Measurements from ENCODE around the gene ANO10.

The ANO10 gene

DNA sequence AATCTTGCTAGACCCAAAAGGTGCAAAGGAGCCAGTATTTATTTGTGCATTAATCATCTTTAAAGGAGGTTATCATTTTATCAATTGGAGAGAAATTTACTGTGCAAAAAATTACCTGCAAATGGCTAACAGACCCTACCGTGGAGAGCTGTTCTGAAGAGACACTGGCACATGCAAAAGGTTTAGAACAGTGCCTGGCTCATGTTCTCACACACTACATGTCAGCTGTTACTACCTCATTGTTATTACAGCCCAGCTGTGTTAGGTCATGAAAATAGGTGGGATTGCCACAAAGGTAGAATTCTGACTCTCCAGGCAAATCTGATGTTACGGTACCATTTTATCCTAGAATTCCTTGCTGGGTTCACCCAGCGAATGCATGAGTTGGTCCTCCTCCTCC lies 198.2 kb downstream of the ANO10 start:
- in situ Hi-C loops (cut with MboI; ENCODE audit: low sequenced_read_pairs), result no loop called here

DNA sequence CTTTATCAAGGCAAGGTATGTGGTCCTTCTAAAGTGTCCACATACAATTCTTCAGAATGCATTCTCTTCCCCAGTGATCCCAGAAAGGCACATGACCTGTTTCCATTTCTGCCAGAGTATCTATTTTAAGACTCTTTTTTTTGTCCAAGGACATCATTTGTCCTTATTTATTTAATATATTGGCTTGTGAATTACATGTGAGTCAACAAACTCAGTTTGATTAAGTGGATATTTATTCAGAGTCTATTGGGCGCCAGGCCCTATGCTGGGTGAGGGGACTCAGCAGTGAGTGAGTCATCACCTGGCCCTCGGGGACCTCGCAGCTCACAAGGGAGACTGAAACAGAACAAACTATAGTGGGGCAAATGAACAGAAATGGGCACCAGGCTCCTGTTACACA lies 198.7 kb downstream of the ANO10 start:
- in situ Hi-C loops (cut with MboI; ENCODE audit: low sequenced_read_pairs), result no loop called here

DNA sequence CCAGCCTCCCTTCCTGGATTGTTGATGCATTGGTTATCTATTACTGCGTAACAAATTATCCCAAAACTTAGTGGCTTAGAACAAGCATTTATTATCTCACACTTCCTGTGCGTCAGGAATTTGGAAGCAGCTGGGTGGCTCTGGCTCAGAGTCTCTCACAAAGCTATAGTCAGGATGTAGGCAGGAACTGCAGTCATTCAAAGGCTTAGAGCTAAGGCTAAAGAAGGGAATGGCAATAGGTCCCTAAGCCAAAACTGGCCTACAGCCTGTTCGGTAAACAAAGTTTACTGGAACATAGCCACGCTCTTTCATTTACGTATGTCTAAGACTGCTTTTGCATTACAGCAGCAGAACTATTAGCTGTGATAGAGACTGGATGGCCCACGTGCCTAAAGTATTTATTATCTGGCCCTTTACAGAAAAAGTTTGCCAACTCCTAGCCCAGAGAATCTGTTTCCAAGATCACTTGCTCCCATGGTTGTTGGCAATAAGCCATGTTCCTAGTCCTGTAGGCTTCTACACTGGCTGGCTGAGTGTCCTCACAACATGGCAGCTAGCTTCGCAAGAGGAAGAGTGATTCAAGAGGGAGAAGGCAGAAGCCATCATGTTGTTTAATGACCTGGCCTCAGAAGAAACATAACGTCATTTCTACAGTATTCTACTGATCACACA lies 203.1 kb downstream of the ANO10 start:
- in situ Hi-C loops (cut with MboI; ENCODE audit: low sequenced_read_pairs), result no loop called here

DNA sequence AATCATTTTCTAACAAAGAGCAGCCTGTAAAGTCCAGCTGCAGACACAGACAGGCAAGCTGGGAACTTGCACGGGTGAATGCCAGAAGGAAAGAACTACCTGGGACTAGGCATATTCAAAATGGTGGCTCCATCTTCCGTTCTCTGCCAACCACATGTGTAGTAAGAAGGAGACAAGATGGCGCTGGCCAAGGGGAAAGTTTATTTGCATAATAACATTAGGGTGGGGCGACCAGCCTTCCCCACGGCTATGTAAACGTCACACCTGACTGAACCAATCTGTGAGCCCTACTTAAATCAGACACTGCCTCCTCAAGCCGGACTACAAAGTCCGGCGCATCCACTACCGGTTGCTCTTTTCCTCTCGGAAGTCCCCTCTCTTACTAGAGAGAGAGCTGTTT lies 204.7 kb downstream of the ANO10 start:
- in situ Hi-C loops (cut with MboI; ENCODE audit: low sequenced_read_pairs), result no loop called here

DNA sequence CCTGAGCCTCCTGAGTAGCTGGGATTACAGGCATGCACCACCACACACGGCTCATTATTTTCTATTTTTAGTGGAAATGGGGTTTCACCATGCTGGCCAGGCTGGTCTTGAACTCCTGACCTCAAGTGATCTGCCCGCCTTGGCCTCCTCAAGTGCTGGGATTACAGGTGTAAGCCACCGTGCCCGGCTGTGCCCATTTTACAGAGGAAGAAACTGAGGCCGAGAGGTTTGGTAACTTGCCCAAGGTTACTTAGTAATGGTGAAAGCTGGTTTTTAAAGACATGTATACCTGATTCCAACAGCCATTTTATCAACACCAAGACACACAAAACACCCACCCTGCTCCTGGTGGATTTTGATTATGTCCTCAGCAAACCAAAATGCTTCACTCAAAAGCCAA lies 206.7 kb downstream of the ANO10 start:
- in situ Hi-C loops (cut with MboI; ENCODE audit: low sequenced_read_pairs), result no loop called here

DNA sequence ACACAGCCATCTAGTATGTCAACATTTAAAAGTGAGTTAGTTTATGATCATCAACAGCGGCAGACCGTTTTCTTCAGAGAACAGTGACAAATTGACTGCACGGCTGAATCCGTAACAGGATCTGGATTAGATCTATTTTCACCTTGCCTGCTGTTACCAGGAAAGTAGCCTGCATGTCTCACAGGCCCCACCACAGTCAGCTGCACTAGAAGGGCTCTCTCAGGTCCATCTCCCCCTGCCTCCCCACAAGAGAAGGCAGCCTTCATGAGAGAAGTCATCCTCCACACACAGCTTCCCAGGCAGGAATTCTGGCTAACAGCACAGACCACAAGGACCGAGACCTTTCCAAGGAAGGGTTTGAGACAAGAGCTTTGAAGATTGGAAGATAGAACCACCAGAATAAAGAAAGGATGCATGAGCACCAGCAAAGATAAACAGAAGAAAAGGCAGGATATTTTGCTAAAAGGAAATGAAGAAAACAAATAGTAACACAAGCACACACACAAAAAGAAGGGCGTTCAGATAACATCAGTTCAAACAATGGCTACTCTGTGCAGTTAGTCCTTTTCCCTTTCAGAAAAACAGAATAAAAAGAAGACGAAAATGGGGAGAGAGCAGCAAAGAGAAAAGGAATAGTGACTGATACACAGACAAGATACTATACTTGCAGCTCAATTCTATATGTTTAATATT lies 208.0 kb downstream of the ANO10 start:
- in situ Hi-C loops (cut with MboI; ENCODE audit: low sequenced_read_pairs), result no loop called here

DNA sequence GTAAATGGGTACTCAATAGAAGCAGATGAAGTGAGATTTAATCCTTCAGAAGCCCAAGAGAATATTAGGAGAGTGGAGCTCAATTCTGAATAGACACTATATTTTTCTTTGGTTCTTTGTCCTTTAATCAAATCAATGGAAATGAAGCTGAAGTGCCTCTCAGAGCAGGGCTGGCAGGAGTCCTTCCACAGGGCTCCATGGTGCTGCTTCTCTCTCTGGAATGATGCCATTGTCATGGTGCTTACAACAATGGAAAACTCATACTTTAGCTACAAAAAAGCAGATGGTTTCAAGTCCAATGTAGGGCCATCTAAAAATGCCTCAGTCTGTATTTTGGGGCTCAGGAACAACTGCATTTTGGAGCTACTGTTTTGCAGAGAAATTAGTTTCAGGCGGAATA lies 210.4 kb downstream of the ANO10 start:
- in situ Hi-C loops (cut with MboI; ENCODE audit: low sequenced_read_pairs), result no loop called here

DNA sequence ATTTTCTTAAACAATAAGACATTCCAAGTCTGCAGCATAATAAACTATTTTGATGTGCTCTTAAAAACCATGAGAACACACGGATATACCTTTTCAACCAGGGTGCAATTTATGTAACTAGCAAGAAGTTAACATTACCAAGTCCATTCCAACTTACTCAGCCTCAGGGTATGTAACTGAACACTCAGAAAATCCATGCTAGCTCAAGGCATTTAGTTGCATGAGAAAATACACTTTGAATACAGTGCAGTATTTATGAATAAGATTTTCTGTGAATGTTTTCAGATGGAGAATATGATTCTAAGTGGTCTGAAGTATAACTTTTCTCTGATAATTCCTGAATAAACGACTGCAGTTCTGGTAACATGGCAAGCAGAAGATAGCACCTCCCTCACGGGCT lies 211.2 kb downstream of the ANO10 start:
- in situ Hi-C loops (cut with MboI; ENCODE audit: low sequenced_read_pairs), result no loop called here

DNA sequence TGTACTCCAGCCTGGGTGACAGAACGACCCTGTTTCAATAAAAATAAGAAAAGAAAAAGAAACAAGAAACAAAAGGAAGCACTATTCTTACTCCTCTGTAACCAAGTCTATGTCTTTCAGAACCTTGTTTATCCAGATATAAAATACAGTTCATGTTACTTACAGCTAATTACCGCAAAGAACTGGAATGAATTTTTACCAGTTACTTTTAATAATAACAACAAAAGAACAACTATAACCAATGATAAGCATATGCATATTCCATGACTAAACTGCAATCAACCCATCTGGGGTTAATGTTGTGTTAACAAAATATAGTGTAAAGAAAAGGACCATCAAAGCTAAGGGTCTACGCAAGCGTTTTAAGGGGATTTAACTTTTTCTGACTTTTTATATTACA lies 212.3 kb downstream of the ANO10 start:
- in situ Hi-C loops (cut with MboI; ENCODE audit: low sequenced_read_pairs), result no loop called here

DNA sequence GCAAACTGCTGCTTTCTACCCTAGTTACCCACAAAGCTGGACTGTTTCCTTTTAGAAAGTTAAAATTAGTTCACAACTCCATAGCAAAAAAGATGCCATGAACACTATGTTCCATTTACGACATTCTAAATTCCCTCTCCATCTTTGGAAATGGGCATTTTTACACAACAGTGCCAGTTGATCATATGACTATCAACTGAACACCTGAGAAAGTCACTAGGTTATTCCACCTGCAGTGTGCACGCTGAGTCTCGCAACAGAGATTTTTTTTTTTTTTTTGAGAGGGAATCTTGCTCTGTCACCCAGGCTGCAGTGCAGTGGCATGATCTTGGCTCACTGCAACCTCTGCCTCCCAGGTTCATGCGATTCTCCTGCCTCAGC lies 215.2 kb downstream of the ANO10 start:
- in situ Hi-C loops (cut with MboI; ENCODE audit: low sequenced_read_pairs), result no loop called here

DNA sequence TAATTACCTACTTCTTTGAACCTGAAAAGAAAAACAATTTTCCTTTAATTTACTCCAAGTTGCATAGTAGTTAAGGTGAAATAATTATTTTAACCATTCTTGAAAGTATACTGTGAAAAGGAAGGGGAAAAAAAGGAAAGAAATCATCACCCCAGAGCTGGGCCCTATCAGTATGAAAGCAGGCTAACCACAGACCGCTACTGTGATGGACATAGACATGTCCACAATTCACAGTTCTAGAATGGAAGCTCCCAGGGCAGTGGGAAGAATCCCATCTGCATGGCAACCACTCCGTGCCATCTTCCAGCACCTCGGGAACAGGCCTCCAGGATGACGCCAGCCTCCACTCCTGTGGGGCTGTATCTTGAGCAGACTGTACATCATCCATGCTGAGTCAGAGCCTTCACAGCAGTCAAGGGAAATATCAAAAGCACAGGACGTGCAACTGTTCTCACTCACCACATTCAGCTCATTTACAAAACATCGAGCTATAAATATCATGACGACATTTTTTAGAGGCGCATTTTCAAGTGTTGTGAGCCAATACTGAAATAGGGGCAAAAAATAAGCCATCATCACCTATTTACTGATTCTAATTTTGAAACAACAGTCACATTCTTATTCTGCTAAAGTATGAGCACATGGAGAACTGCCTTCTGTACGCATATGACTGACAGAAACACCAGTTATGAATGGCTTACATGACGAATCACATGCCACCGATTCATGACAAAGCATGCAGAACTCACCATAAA lies 215.7 kb downstream of the ANO10 start:
- in situ Hi-C loops (cut with MboI; ENCODE audit: low sequenced_read_pairs), result no loop called here

DNA sequence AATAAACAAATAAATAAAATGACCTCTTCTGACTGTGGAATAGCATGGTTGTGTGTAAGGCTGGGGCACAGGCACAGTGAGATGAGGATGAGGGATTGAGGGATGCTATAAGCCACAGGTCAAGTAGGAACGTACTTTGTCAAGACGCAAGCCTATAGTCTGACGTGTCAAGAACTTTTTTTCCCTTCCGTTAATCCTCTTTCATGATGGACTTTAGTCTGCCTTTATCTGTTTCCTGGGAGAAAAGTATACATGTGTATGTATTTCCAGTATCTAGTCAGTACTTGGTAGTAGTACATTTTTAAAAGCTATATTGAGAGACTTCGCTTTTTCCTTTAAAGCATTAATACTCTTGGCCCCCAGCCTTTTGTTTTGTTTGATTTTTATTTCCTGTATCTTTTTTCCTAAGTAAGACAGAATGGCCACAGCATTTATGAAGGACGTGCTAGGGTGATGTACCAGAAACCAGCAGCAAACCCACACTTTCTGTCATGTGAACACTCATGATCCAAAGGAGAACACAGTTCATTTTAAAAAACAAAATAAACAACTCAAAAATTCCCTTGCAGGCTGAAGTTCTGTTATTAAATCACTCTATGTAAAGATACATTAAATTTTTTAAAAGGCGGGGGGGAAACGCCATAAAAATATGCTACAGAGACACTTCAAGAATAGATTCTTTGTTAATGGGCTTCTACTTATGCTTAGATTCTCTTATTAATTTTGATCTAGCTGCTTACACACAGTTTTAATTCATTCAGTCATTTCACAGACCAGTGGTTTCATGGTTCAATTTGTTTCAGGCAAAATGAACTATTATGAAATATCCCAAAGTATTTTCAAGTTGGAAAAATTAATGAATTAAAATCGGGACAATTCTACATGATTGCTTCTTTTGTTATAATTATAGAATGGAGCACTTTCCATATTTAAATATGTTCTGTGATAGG lies 220.8 kb downstream of the ANO10 start:
- in situ Hi-C loops (cut with MboI; ENCODE audit: low sequenced_read_pairs), result no loop called here

DNA sequence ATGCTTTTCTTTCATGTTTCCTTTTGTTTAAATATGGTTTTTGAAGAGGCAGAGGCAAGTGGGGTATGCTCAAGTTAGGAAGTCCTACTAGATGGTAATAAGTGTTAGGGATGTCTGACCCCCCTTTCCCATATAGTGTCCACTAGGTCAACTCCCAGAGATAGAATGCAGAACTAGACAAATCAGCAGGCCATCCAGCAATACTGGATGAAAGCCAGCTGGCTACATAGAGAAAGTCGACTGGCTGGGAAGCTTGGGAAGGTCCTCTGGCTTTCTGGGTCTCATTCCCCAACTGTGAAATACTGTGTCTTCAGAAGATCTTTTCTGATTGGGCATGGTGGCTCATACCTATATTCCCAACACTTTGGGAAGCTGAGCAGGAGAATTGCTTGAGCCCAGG lies 221.6 kb downstream of the ANO10 start:
- in situ Hi-C loops (cut with MboI; ENCODE audit: low sequenced_read_pairs), result no loop called here

DNA sequence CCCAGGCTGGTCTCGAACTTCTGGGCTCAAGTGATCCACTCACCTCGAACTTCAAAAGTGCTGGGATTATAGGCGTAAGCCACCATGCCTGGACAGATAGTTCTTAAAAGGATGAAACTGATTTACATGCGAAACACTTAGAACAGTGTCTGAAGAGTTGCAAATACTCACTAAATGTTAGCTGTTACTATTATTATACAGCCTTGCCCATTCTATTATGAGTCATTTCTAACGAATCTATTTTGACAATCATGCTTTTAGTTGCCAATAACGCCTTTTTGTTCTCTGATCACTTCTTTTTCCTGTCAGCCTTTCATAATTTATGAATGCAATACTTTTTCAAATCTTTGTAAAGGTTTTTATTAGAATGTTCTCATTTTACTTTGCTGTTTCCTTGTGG lies 222.8 kb downstream of the ANO10 start:
- in situ Hi-C loops (cut with MboI; ENCODE audit: low sequenced_read_pairs), result no loop called here

DNA sequence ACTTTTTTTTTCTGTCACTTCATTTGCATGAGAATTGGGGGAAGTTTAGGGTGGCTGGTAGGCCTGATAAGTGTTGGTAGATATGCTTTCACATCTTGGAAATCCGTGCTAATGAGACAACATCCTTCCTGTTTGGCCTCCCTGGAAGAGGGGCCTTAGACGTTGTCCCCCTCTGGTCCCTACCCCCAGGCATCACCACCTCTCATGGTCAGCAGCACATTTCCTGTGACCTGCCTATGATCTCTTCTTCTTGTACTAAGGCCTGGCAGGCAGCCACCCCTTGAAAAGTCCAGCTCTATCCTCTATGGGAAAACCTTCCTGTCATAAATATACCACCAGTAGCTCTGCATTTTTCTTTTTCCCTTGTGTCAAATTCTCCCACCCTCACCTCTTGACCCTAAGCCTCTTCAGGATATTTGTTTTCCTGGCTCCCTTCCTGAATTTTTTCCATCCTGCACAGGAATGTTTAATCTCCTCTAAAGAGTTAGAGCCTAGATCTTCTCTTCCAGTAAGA lies 227.7 kb downstream of the ANO10 start:
- in situ Hi-C loops (cut with MboI; ENCODE audit: low sequenced_read_pairs), result no loop called here

DNA sequence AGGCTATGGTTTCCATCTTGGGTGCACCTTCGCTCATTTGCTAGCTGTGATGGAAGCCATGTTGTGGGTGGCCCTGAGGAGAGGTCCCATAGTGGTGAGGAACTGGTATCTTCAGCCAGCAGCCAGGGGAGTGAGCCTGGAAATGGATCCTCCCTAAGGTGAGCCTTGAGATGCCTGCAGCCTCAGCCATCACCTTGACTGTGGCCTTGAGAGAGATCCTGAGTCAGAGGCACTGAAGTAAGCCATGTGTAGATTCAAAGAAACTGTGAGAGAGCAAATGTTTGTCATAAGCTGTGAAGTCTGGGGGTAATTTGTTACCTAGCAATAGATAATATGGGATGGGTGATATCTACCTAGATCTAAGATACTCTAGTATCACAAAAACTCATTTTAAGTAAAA lies 230.2 kb downstream of the ANO10 start:
- in situ Hi-C loops (cut with MboI; ENCODE audit: low sequenced_read_pairs), result no loop called here

DNA sequence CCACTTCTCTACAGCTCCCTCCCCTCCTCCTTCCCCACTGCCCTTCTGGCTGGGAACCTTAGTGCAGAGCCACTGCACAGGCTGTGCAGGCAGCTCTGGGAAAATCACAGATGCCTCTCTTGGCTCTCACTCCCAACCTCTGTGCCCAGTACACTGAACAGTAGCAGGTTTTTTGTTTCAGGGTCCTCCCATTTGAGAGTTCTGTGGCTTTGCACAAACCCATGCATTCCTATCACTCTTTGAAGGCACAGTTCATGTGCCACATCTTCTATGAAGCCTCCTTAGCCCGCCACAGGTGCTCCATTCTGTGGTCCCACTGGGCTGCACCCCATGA lies 231.6 kb downstream of the ANO10 start:
- in situ Hi-C loops (cut with MboI; ENCODE audit: low sequenced_read_pairs), result no loop called here

DNA sequence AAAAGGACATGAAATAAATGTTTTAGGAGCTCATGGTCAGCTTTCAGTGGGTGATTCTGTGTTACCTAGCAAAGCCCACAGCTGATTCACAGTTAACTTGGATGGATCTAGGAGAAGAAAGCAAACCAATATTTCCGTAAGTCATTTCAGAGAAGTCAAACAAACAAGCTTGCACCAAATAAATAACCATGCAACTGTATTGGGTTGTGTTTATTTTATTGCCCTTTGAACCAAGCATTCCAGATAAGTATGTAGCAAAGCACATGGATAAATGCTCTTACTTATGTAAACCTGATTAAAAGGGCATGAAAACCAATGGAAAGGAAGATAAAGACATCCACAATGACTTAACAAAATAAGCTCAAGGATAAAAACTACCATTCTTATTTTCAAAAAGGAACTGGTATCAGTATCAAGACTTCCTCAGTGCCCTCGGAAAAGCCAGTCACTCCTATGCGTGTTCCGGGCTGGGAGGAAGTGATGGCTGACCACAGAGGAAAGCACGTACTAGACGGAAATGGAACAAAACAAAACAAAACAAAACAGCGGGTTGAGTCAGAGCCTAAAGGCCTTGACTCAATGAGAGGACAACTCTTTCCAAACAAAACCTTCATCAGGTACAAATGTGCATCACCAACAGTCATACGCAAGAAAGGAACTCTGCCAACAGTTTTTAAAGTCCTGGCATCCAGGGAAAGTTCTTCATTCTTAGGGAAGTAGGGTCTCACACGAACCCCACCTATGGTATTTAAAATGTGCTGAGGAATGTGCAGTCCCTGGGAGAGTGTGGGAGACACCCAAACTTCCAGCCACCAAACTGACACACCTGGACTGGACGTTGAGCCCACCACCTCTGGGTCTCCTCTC lies 232.2 kb downstream of the ANO10 start:
- in situ Hi-C loops (cut with MboI; ENCODE audit: low sequenced_read_pairs), result no loop called here

DNA sequence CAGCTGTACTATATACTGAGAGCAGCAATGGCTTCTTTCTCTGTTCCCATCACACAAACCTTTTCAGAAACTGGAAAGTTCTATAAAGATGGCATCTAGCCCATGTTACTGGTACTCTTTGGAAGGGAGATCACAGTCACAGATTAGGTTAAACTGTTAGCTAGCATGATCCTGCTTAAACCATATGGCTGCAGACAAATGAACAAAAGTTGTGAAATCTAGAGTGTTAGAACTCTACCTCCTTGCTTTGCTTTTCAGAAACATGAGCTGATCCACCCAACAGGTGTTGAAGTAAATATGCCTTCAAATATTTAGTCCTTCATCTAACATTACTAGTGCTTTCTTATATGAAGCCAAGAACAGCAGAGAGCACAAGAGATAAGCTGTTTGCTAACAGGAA lies 232.9 kb downstream of the ANO10 start:
- in situ Hi-C loops (cut with MboI; ENCODE audit: low sequenced_read_pairs), result no loop called here

DNA sequence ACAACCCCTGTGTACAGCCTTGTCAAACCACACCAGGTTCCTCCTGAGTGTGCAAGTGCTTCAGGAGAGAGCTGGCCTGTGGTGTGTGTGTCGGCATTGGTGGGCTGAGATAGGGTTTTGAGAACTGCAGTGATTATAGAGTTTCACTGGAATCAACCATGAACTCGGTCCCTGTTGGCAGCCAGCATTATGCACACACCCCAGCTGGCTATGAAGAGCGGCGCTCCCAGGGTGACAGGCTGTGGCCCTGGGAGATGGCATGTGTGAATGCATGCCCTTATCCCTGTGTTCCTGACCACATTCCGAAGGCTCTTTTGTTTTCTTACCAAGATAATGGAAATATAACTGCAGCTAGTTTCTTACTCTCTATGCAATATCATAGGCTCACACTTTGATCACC lies 233.6 kb downstream of the ANO10 start:
- in situ Hi-C loops (cut with MboI; ENCODE audit: low sequenced_read_pairs), result no loop called here

Data from hTERT RPE-1 (cell line).